Stomach (tissue), 4 donors: ENCODE measurements around the gene LRIT2.

Experiments used
- POLR2A ChIP-seq, 4 donors: fragments of 450-650 bp; IDR thresholded peaks; one replicate each; pipeline ENCODE4 v1.6.1; 2016; ENCODE audit warnings: antibody characterized with exemption in 4 of 4, control low read depth in 2 of 4, mild to moderate bottlenecking in 1 of 4, moderate library complexity in 1 of 4
- POLR2AphosphoS5 ChIP-seq, 3 donors: sonication (generic); formaldehyde crosslinking; IDR thresholded peaks; one replicate each; pipeline ENCODE4 v1.6.1; 2016; ENCODE audit warnings: antibody characterized with exemption in 3 of 3
- TF ChIP-seq, protein P1 (sequence below), 7 experiments: fragments of 450-650 bp in 4 of 7; fragments of 200-600 bp in 3 of 7; sonication (generic) in 3 of 7; IDR thresholded peaks; one replicate each; pipeline ENCODE4 v1.5.1; 2016 to 2019; ENCODE audit warnings: antibody characterized with exemption in 7 of 7, control low read depth in 2 of 7, mild to moderate bottlenecking in 1 of 7

DNA sequence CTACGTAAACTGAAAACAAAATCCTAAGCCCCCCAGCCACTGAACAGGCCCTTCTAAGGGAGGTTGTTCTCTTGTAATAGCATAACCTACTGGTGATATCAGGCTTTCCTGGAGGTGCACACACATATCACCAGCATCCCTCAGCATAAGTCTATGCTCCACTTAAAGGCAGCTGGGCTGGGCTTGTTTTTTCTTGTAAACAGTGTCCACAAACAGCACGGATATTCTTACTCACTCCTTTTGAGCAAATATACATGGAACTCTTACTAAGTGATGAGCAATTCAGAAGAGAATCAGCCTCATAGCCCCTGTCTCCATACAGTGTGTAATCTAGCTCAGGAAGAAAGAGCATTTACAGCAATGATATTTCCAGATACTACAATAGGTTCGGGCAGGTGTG, 13.6 kb upstream of the LRIT2 start:
- TF ChIP-seq, protein P1, sequence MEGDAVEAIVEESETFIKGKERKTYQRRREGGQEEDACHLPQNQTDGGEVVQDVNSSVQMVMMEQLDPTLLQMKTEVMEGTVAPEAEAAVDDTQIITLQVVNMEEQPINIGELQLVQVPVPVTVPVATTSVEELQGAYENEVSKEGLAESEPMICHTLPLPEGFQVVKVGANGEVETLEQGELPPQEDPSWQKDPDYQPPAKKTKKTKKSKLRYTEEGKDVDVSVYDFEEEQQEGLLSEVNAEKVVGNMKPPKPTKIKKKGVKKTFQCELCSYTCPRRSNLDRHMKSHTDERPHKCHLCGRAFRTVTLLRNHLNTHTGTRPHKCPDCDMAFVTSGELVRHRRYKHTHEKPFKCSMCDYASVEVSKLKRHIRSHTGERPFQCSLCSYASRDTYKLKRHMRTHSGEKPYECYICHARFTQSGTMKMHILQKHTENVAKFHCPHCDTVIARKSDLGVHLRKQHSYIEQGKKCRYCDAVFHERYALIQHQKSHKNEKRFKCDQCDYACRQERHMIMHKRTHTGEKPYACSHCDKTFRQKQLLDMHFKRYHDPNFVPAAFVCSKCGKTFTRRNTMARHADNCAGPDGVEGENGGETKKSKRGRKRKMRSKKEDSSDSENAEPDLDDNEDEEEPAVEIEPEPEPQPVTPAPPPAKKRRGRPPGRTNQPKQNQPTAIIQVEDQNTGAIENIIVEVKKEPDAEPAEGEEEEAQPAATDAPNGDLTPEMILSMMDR (IDR thresholded peaks at IDR 0.05) = no peak
- TF ChIP-seq POLR2A (IDR thresholded peaks at IDR 0.05) = no peak
- TF ChIP-seq POLR2AphosphoS5 (IDR thresholded peaks at IDR 0.05) = no peak
